ENCODE measurements around the gene PRKACB.

DNA sequence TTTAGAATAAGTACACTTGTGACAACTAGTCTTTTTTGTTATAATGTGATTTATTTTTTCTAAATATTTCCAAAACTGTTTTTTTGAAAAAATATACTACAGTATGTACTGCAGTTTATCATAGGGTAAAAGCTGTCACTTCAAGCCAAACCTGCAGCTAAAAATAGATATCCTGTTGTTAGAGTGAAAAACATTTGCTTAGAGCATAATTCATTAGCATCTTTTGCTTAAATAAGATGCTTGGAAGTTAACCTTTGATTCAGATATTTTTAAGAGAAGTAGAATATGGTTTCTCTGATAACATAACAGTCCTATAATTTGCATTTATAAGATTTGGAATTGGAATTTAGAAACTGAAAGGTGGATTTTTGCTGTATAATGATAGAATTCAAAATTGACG, 21.5 kb downstream of the PRKACB start:
- TF ChIP-seq, protein P1, sequence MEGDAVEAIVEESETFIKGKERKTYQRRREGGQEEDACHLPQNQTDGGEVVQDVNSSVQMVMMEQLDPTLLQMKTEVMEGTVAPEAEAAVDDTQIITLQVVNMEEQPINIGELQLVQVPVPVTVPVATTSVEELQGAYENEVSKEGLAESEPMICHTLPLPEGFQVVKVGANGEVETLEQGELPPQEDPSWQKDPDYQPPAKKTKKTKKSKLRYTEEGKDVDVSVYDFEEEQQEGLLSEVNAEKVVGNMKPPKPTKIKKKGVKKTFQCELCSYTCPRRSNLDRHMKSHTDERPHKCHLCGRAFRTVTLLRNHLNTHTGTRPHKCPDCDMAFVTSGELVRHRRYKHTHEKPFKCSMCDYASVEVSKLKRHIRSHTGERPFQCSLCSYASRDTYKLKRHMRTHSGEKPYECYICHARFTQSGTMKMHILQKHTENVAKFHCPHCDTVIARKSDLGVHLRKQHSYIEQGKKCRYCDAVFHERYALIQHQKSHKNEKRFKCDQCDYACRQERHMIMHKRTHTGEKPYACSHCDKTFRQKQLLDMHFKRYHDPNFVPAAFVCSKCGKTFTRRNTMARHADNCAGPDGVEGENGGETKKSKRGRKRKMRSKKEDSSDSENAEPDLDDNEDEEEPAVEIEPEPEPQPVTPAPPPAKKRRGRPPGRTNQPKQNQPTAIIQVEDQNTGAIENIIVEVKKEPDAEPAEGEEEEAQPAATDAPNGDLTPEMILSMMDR (IDR thresholded peaks at IDR 0.05) = no peak
- no peak for TF ChIP-seq POLR2A (IDR thresholded peaks at IDR 0.05)
